Activated effector memory CD4-positive, alpha-beta T cell treated with Interleukin-2 at 50 U/mL for 16 hours (primary cell): ENCODE measurements around the gene GDF7.

ENCODE experiments used
- DNase-seq: peaks from one replicate; pipeline ENCODE4 v3.0.0-alpha.2; 2020

Gene GDF7

GRCh38 chr2:20646446-20646845 is 20.5 kb upstream of the GDF7 start:
- no peak for DNase-seq

- no peak for DNase-seq
Observed at GRCh38 chr2:20647211-20647610, 19.7 kb upstream of the GDF7 start.

GRCh38 chr2:20647738-20648137 is 19.2 kb upstream of the GDF7 start:
- no peak for DNase-seq

- no peak for DNase-seq
Observed at GRCh38 chr2:20648206-20648605, 18.7 kb upstream of the GDF7 start.

GRCh38 chr2:20648831-20649230 is 18.1 kb upstream of the GDF7 start:
- no peak for DNase-seq

- DNase-seq, result no peak
Observed at GRCh38 chr2:20649576-20649975, 17.4 kb upstream of the GDF7 start.

- no peak for DNase-seq
Observed at GRCh38 chr2:20649976-20650375, 17.0 kb upstream of the GDF7 start.

- no peak for DNase-seq
Observed at GRCh38 chr2:20650393-20650876, 16.5 kb upstream of the GDF7 start.

- peak; percentile 87 for DNase-seq
Observed at GRCh38 chr2:20650877-20651730, 15.8 kb upstream of the GDF7 start, which contains the start of gene HS1BP3. Gene HS1BP3, minus strand, starts transcription at chr2:20651098. Its CDS starts 35 bp downstream, at chr2:20651063.

- no peak for DNase-seq
Observed at GRCh38 chr2:20651731-20652099, 15.2 kb upstream of the GDF7 start.

GRCh38 chr2:20652141-20652540 is 14.8 kb upstream of the GDF7 start:
- no peak for DNase-seq

GRCh38 chr2:20652673-20653575 is 14.0 kb upstream of the GDF7 start:
- no peak for DNase-seq

GRCh38 chr2:20653695-20654534 is 13.0 kb upstream of the GDF7 start:
- no peak for DNase-seq

GRCh38 chr2:20654535-20654813 is 12.5 kb upstream of the GDF7 start:
- DNase-seq, result no peak

GRCh38 chr2:20656561-20656960 is 10.4 kb upstream of the GDF7 start:
- DNase-seq, result no peak

GRCh38 chr2:20657522-20658235 is 9.3 kb upstream of the GDF7 start:
- DNase-seq, result no peak

GRCh38 chr2:20660506-20661420 is 6.2 kb upstream of the GDF7 start:
- no peak for DNase-seq

- DNase-seq, result peak; percentile 52
Observed at GRCh38 chr2:20661421-20662307, 5.3 kb upstream of the GDF7 start.

GRCh38 chr2:20662308-20662937 is 4.5 kb upstream of the GDF7 start:
- no peak for DNase-seq
